ENCODE measurements around the gene CCT2. TPM values are rescaled to one million over a fixed set of nuclear protein-coding genes. Genes with fewer than 3 reads are reported as not detected.

Gene CCT2
- total RNA-seq, 4 donors from 2014 or later = 49.4 to 86.4 (median 61.1) TPM

- intact Hi-C loops (cut with DNase I; ENCODE audit: low total_unique reads) = no loop called here
- no peak for TF ChIP-seq POLR2A (IDR thresholded peaks at IDR 0.05)
- TF ChIP-seq CTCF (IDR thresholded peaks at IDR 0.05) = no peak
- WGBS, 2 donors = 76 to 90% methylated on average over 8 of the region's 8 CpGs
- no peak for DNase-seq (ENCODE audit: low spot score in 2 of 2)
- no peak overlapping the region for H3K4me3 ChIP-seq (ENCODE audit: low read depth, poor library complexity, severe bottlenecking)
Measured at GRCh38 chr12:69627501-69627900, 42.2 kb downstream of the CCT2 start.

DNA sequence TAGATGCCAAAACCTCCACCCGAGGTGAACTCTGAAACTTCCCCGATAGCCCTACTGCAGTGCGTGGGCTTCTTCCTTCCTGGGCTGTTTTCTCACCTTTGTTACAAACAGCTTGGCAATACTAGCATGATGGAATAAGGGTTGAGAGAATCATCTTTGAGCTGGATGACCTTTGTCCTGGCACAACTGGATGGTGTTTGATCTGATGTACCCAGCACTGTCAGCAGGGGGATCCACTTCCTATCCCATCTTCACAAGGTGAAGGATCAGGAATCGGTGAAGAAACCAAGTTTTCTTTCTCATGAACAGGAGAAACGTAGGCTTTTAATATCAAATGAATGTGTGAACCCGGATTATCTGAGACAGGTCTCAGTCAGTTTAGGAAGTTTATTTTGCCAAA lies 44.9 kb downstream of the CCT2 start:
- intact Hi-C loops (cut with DNase I; ENCODE audit: low total_unique reads) = no loop called here
- no peak overlapping the region for H3K4me3 ChIP-seq (ENCODE audit: low read depth, poor library complexity, severe bottlenecking)
- DNase-seq (ENCODE audit: low spot score in 2 of 2) = no peak
- TF ChIP-seq POLR2A (IDR thresholded peaks at IDR 0.05) = no peak
- TF ChIP-seq CTCF (IDR thresholded peaks at IDR 0.05) = no peak
- 81 to 84% methylated on average over 6 of the region's 6 CpGs for WGBS, 2 donors

DNA sequence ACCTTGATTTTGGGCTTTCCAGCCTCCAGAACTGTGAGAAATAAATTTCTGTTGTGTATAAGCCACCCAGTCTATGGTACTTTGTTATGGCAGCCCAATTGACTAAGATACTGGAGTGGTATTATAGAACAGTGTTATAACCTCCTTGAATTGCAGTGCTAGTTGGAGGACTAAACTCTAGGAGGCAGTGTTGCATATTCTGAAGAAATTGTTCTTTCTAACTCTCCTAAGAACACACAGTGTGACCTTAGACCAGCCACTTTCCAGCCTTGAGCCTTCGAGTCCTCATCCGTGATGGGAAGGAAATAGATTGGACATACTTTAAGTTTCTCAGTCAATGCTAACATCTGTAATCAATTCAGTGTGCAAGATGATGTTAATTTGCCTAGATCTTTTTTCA lies 47.8 kb downstream of the CCT2 start:
- no peak for DNase-seq (ENCODE audit: low spot score in 2 of 2)
- 75 to 82% methylated on average over 2 of the region's 2 CpGs for WGBS, 2 donors
- intact Hi-C loops (cut with DNase I; ENCODE audit: low total_unique reads) = no loop called here
- no peak for TF ChIP-seq POLR2A (IDR thresholded peaks at IDR 0.05)
- TF ChIP-seq CTCF (IDR thresholded peaks at IDR 0.05) = no peak
- H3K4me3 ChIP-seq (ENCODE audit: low read depth, poor library complexity, severe bottlenecking) = no peak overlapping the region

DNA sequence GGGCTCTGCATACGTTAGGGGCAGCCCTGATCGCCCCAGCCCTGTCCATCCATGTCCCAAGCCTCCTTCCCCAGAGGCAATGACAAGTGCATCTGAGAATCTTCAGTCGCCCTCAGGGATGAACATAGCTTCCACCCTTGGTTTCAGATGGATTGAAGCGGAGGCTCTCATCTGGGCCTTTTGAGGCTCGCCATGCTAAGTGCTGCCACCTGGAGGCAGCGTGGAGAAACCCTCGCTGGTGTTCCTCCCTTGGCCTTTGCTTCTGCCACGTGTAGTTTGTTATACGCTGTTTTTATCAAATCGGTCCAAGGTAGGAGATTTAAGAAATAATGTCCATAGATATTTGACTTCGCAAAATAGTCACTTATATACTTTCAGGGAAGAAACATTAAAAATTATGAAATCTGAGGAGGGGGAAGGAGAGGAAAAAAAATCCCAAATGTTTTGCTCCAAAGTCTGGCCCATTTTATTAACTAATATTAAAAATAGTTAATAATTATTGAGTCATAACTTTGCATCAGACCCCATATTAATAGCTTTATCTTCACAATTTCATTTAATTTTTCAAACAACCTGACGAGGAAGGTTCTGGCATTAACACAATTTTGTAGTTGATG lies 54.2 kb downstream of the CCT2 start:
- no peak for TF ChIP-seq CTCF (IDR thresholded peaks at IDR 0.05)
- no peak for TF ChIP-seq POLR2A (IDR thresholded peaks at IDR 0.05)
- intact Hi-C loops (cut with DNase I; ENCODE audit: low total_unique reads) = no loop called here
- 31 to 44% methylated on average over 12 of the region's 12 CpGs for WGBS, 2 donors

GRCh38 chr12:69641546-69641945 lies 56.3 kb downstream of the CCT2 start:
- no peak for TF ChIP-seq POLR2A (IDR thresholded peaks at IDR 0.05)
- no peak for TF ChIP-seq CTCF (IDR thresholded peaks at IDR 0.05)
- intact Hi-C loops (cut with DNase I; ENCODE audit: low total_unique reads) = no loop called here
- 89 to 95% methylated on average over 7 of the region's 7 CpGs for WGBS, 2 donors
- no peak for DNase-seq (ENCODE audit: low spot score in 2 of 2)
- H3K4me3 ChIP-seq (ENCODE audit: low read depth, poor library complexity, severe bottlenecking) = no peak overlapping the region

More for the DNA sequence above, 54.2 kb downstream of the CCT2 start:
- DNase-seq (ENCODE audit: low spot score in 2 of 2) = peak in 1 of 2 donors; percentile 19
- no peak overlapping the region for H3K4me3 ChIP-seq (ENCODE audit: low read depth, poor library complexity, severe bottlenecking)

DNA sequence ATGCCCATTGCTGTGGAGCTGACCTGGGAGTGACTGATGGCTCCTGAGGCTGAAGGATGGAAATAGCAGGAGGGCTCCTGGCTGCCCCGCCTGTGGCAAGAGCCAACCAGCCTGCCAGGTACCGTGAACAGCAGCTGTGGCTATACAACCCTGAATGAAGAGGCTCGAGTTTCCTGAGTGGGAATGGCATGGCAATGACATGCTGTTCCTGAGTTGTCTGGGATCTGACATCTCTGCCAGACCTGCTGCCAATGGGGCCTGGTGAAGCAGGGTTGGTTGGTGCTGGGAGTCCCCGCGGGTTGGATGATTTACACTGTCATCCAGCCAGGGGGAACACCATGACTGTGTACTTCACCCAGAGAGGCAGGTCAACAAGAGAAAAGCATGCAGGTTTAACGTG lies 57.3 kb downstream of the CCT2 start:
- DNase-seq (ENCODE audit: low spot score in 2 of 2) = no peak
- WGBS, 2 donors = 84 to 85% methylated on average over 6 of the region's 6 CpGs
- H3K4me3 ChIP-seq (ENCODE audit: low read depth, poor library complexity, severe bottlenecking) = no peak overlapping the region
- intact Hi-C loops (cut with DNase I; ENCODE audit: low total_unique reads) = no loop called here
- TF ChIP-seq CTCF (IDR thresholded peaks at IDR 0.05) (no peak), POLR2A (IDR thresholded peaks at IDR 0.05) (no peak)

Measured in lower leg skin (tissue), 4 donors.